RPMI8226 (cell line): Measurements from ENCODE around the gene POU2F1.
A peak's percentile ranks its signal among the peaks of the same experiment; 100 is the strongest.
"Not testable (repeated sequence)": the region's sequence is repeated elsewhere in the genome, so short reads cannot be mapped to it uniquely, and the experiment has no call there.

Source experiments
- DNase-seq: peaks from one replicate; pipeline ENCODE4 v3.0.0-alpha.2; 2015

Gene POU2F1

GRCh38 chr1:167233373-167233772, 12.7 kb downstream of the POU2F1 start:
- no peak for DNase-seq

- no peak for DNase-seq
Measured at GRCh38 chr1:167237000-167237399, 16.3 kb downstream of the POU2F1 start.

GRCh38 chr1:167238713-167239112, 18.0 kb downstream of the POU2F1 start:
- no peak for DNase-seq

GRCh38 chr1:167239257-167239656, 18.6 kb downstream of the POU2F1 start:
- no peak for DNase-seq

- DNase-seq = no peak
Measured at GRCh38 chr1:167244244-167244643, 23.6 kb downstream of the POU2F1 start.

- DNase-seq = not testable (repeated sequence)
Measured at GRCh38 chr1:167245168-167245567, 24.5 kb downstream of the POU2F1 start.

GRCh38 chr1:167246971-167247370, 26.3 kb downstream of the POU2F1 start:
- no peak for DNase-seq

GRCh38 chr1:167247754-167248153, 27.1 kb downstream of the POU2F1 start:
- no peak for DNase-seq

- DNase-seq = no peak
Measured at GRCh38 chr1:167248707-167249642, 28.3 kb downstream of the POU2F1 start.

- DNase-seq = no peak
Measured at GRCh38 chr1:167249702-167250101, 29.0 kb downstream of the POU2F1 start.

GRCh38 chr1:167250482-167250881, 29.8 kb downstream of the POU2F1 start:
- DNase-seq = no peak

GRCh38 chr1:167251472-167251871, 30.8 kb downstream of the POU2F1 start:
- no peak for DNase-seq

GRCh38 chr1:167252986-167253385, 32.3 kb downstream of the POU2F1 start:
- DNase-seq = no peak

- no peak for DNase-seq
Measured at GRCh38 chr1:167258858-167259257, 38.2 kb downstream of the POU2F1 start.

GRCh38 chr1:167262836-167263235, 42.1 kb downstream of the POU2F1 start:
- no peak for DNase-seq

- DNase-seq = no peak
Measured at GRCh38 chr1:167263344-167263743, 42.7 kb downstream of the POU2F1 start.

GRCh38 chr1:167263819-167264464, 43.3 kb downstream of the POU2F1 start:
- no peak for DNase-seq

- no peak for DNase-seq
Measured at GRCh38 chr1:167266965-167267364, 46.3 kb downstream of the POU2F1 start.

- DNase-seq = no peak
Measured at GRCh38 chr1:167268347-167268787, 47.7 kb downstream of the POU2F1 start.

GRCh38 chr1:167270349-167271092, 49.8 kb downstream of the POU2F1 start:
- no peak for DNase-seq

GRCh38 chr1:167272369-167272957, 51.8 kb downstream of the POU2F1 start:
- no peak for DNase-seq

- DNase-seq = peak; percentile 89
Measured at GRCh38 chr1:167273027-167273800, 52.5 kb downstream of the POU2F1 start.
